ENCODE measurements around the gene ARMC9.

The ARMC9 gene

GRCh38 chr2:231323316-231323715 lies 124.9 kb downstream of the ARMC9 start:
- H3K4me1 Mint-ChIP-seq: peaks cover 12% of the 10 kb centered on the region
- no peak for DNase-seq (ENCODE audit: low spot score in 2 of 2)

GRCh38 chr2:231325826-231326225 lies 127.4 kb downstream of the ARMC9 start:
- Mint-ChIP-seq H3K9me3 (no peaks in the 10 kb centered on the region), H3K27ac (no peak overlapping the region), H3K27me3 (no peaks in the 10 kb centered on the region), H3K4me1 (peaks cover 12% of the 10 kb centered on the region), H3K4me3 (no peak overlapping the region), H3K36me3 (no peaks in the 10 kb centered on the region)
- no peak for ATAC-seq (ENCODE audit: low read depth)
- DNase-seq (ENCODE audit: low spot score in 2 of 2): no peak

More at GRCh38 chr2:231323316-231323715, 124.9 kb downstream of the ARMC9 start:
- Mint-ChIP-seq H3K36me3 (peaks cover 5% of the 10 kb centered on the region), H3K27me3 (no peaks in the 10 kb centered on the region), H3K9me3 (peaks cover 5% of the 10 kb centered on the region), H3K27ac (no peak overlapping the region), H3K4me3 (peak overlapping the region; percentile 1)
- ATAC-seq (ENCODE audit: low read depth): no peak

- H3K36me3 Mint-ChIP-seq: no peaks in the 10 kb centered on the region
- no peaks in the 10 kb centered on the region for H3K27me3 Mint-ChIP-seq
- H3K9me3 Mint-ChIP-seq: no peaks in the 10 kb centered on the region
- ATAC-seq (ENCODE audit: low read depth): no peak
- H3K4me1 Mint-ChIP-seq: peaks cover 11% of the 10 kb centered on the region
- no peak overlapping the region for H3K4me3 Mint-ChIP-seq
- no peak for DNase-seq (ENCODE audit: low spot score in 2 of 2)
- no peak overlapping the region for H3K27ac Mint-ChIP-seq
Observed at GRCh38 chr2:231326404-231326803, 128.0 kb downstream of the ARMC9 start.

GRCh38 chr2:231330311-231330710 lies 131.9 kb downstream of the ARMC9 start:
- Mint-ChIP-seq H3K9me3 (no peaks in the 10 kb centered on the region), H3K27me3 (no peaks in the 10 kb centered on the region), H3K4me3 (no peak overlapping the region), H3K4me1 (no peaks in the 10 kb centered on the region), H3K27ac (no peak overlapping the region), H3K36me3 (peaks cover 2% of the 10 kb centered on the region)
- ATAC-seq (ENCODE audit: low read depth): no peak
- no peak for DNase-seq (ENCODE audit: low spot score in 2 of 2)

GRCh38 chr2:231331533-231331932 lies 133.1 kb downstream of the ARMC9 start:
- no peaks in the 10 kb centered on the region for H3K27me3 Mint-ChIP-seq
- no peak overlapping the region for H3K4me3 Mint-ChIP-seq
- ATAC-seq (ENCODE audit: low read depth) (no peak), DNase-seq (ENCODE audit: low spot score in 2 of 2) (no peak)
- H3K36me3 Mint-ChIP-seq: peaks cover 2% of the 10 kb centered on the region
- no peaks in the 10 kb centered on the region for H3K4me1 Mint-ChIP-seq
- H3K9me3 Mint-ChIP-seq: no peaks in the 10 kb centered on the region
- no peak overlapping the region for H3K27ac Mint-ChIP-seq

- no peaks in the 10 kb centered on the region for H3K9me3 Mint-ChIP-seq
- no peaks in the 10 kb centered on the region for H3K4me1 Mint-ChIP-seq
- DNase-seq (ENCODE audit: low spot score in 2 of 2) (no peak), ATAC-seq (ENCODE audit: low read depth) (no peak)
- no peak overlapping the region for H3K4me3 Mint-ChIP-seq
- H3K27me3 Mint-ChIP-seq: no peaks in the 10 kb centered on the region
- peak overlapping the region; percentile 11 for H3K27ac Mint-ChIP-seq
- peaks cover 2% of the 10 kb centered on the region for H3K36me3 Mint-ChIP-seq
Observed at GRCh38 chr2:231332388-231332787, 134.0 kb downstream of the ARMC9 start.

GRCh38 chr2:231332872-231333500 lies 134.6 kb downstream of the ARMC9 start:
- Mint-ChIP-seq H3K27me3 (no peaks in the 10 kb centered on the region), H3K27ac (no peak overlapping the region), H3K4me1 (no peaks in the 10 kb centered on the region), H3K4me3 (no peak overlapping the region), H3K36me3 (peaks cover 2% of the 10 kb centered on the region), H3K9me3 (no peaks in the 10 kb centered on the region)
- DNase-seq (ENCODE audit: low spot score in 2 of 2) (no peak), ATAC-seq (ENCODE audit: low read depth) (no peak)

GRCh38 chr2:231334179-231334930 lies 135.9 kb downstream of the ARMC9 start:
- ATAC-seq (ENCODE audit: low read depth) (no peak), DNase-seq (ENCODE audit: low spot score in 2 of 2) (no peak)
- H3K36me3 Mint-ChIP-seq: peaks cover 2% of the 10 kb centered on the region
- no peaks in the 10 kb centered on the region for H3K4me1 Mint-ChIP-seq
- no peak overlapping the region for H3K27ac Mint-ChIP-seq
- no peaks in the 10 kb centered on the region for H3K27me3 Mint-ChIP-seq
- H3K4me3 Mint-ChIP-seq: no peak overlapping the region
- no peaks in the 10 kb centered on the region for H3K9me3 Mint-ChIP-seq

GRCh38 chr2:231334981-231335380 lies 136.6 kb downstream of the ARMC9 start:
- peaks cover 2% of the 10 kb centered on the region for H3K36me3 Mint-ChIP-seq
- H3K4me1 Mint-ChIP-seq: no peaks in the 10 kb centered on the region
- no peak overlapping the region for H3K4me3 Mint-ChIP-seq
- no peaks in the 10 kb centered on the region for H3K9me3 Mint-ChIP-seq
- no peak overlapping the region for H3K27ac Mint-ChIP-seq
- no peaks in the 10 kb centered on the region for H3K27me3 Mint-ChIP-seq
- ATAC-seq (ENCODE audit: low read depth) (no peak), DNase-seq (ENCODE audit: low spot score in 2 of 2) (no peak)

- Mint-ChIP-seq H3K27me3 (no peaks in the 10 kb centered on the region), H3K27ac (no peak overlapping the region), H3K4me3 (no peak overlapping the region), H3K36me3 (peaks cover 2% of the 10 kb centered on the region), H3K4me1 (no peaks in the 10 kb centered on the region), H3K9me3 (no peaks in the 10 kb centered on the region)
- DNase-seq (ENCODE audit: low spot score in 2 of 2) (no peak), ATAC-seq (ENCODE audit: low read depth) (no peak)
Observed at GRCh38 chr2:231335591-231335990, 137.2 kb downstream of the ARMC9 start.

- ATAC-seq (ENCODE audit: low read depth) (no peak), DNase-seq (ENCODE audit: low spot score in 2 of 2) (no peak)
- H3K9me3 Mint-ChIP-seq: no peaks in the 10 kb centered on the region
- H3K4me1 Mint-ChIP-seq: no peaks in the 10 kb centered on the region
- no peak overlapping the region for H3K27ac Mint-ChIP-seq
- H3K4me3 Mint-ChIP-seq: no peak overlapping the region
- no peaks in the 10 kb centered on the region for H3K27me3 Mint-ChIP-seq
- H3K36me3 Mint-ChIP-seq: peaks cover 2% of the 10 kb centered on the region
Observed at GRCh38 chr2:231336236-231336635, 137.8 kb downstream of the ARMC9 start.

- no peak overlapping the region for H3K4me3 Mint-ChIP-seq
- H3K27me3 Mint-ChIP-seq: no peaks in the 10 kb centered on the region
- H3K27ac Mint-ChIP-seq: no peak overlapping the region
- ATAC-seq (ENCODE audit: low read depth): no peak
- H3K4me1 Mint-ChIP-seq: no peaks in the 10 kb centered on the region
- no peak for DNase-seq (ENCODE audit: low spot score in 2 of 2)
- H3K36me3 Mint-ChIP-seq: peaks cover 2% of the 10 kb centered on the region
- H3K9me3 Mint-ChIP-seq: no peaks in the 10 kb centered on the region
Observed at GRCh38 chr2:231336700-231337099, 138.3 kb downstream of the ARMC9 start.

GRCh38 chr2:231337807-231338759 lies 139.7 kb downstream of the ARMC9 start:
- H3K9me3 Mint-ChIP-seq: no peaks in the 10 kb centered on the region
- ATAC-seq (ENCODE audit: low read depth) (no peak), DNase-seq (ENCODE audit: low spot score in 2 of 2) (no peak)
- no peaks in the 10 kb centered on the region for H3K4me1 Mint-ChIP-seq
- H3K36me3 Mint-ChIP-seq: no peaks in the 10 kb centered on the region
- no peaks in the 10 kb centered on the region for H3K27me3 Mint-ChIP-seq
- H3K27ac Mint-ChIP-seq: no peak overlapping the region
- H3K4me3 Mint-ChIP-seq: no peak overlapping the region

- no peak overlapping the region for H3K4me3 Mint-ChIP-seq
- DNase-seq (ENCODE audit: low spot score in 2 of 2) (no peak), ATAC-seq (ENCODE audit: low read depth) (no peak)
- H3K27me3 Mint-ChIP-seq: no peaks in the 10 kb centered on the region
- no peak overlapping the region for H3K27ac Mint-ChIP-seq
- no peaks in the 10 kb centered on the region for H3K4me1 Mint-ChIP-seq
- H3K36me3 Mint-ChIP-seq: no peaks in the 10 kb centered on the region
- no peaks in the 10 kb centered on the region for H3K9me3 Mint-ChIP-seq
Observed at GRCh38 chr2:231339316-231339715, 140.9 kb downstream of the ARMC9 start.

Measured in memory B cell (primary cell).